Stimulated activated CD4-positive, alpha-beta T cell treated with anti-CD3 and anti-CD28 coated beads, Interleukin-4, amount 100 ng/mL, for 4 hours (primary cell): ENCODE data around the gene CTNNBIP1.

Experiments
- DNase-seq, 2 experiments: peaks; one replicate each; pipeline ENCODE4 v3.0.0-alpha.2; 2020

Gene CTNNBIP1

GRCh38 chr1:9903801-9904527, 6.1 kb downstream of the CTNNBIP1 start:
- DNase-seq = no peak

DNA sequence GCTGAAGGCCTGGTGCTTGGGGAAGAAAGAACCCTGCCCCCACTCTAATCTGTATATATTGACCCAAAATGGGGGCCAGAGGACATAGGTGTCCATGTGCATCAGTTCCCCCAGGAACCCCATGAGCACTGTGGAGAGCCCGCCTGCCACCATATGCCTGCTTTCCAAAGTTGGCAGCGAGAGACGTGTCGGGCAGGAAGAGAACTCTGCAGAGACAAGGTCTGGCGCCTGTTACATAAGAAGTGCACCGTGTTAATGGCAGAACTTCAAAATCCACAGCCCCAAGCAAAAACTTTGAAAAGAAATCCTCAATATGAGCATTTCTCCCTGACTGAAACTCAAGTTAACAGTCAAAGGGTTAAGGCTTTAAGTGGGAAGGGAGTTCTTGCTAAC, 8.0 kb downstream of the CTNNBIP1 start:
- DNase-seq = no peak

- no peak for DNase-seq
Observed at GRCh38 chr1:9901148-9902059, 8.7 kb downstream of the CTNNBIP1 start.

- DNase-seq = no peak
Observed at GRCh38 chr1:9900142-9901043, 9.7 kb downstream of the CTNNBIP1 start.

GRCh38 chr1:9894115-9894514, 16.0 kb downstream of the CTNNBIP1 start:
- DNase-seq = no peak

GRCh38 chr1:9892563-9893528, 17.2 kb downstream of the CTNNBIP1 start:
- no peak for DNase-seq

DNA sequence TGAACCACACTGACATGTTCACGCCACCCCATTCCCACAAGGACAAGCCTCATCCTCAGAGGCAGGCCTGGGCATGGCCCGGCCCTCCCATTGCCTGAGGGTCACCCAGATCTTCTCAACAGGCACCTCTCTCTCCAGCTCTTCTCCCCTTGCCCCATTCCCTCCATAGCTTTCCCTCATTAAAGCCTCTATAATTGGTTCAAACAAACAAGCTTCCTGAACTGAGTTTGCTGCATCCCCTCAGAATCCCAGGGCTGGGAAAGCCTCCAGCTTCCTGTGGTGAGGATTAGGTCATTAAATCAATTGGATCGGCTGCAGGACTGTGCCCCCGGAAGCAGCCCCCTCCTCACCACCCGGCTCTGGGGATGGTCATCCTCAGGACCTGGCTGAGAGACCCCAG, 18.9 kb downstream of the CTNNBIP1 start:
- no peak for DNase-seq

GRCh38 chr1:9890224-9890731, 19.8 kb downstream of the CTNNBIP1 start:
- DNase-seq = no peak

DNA sequence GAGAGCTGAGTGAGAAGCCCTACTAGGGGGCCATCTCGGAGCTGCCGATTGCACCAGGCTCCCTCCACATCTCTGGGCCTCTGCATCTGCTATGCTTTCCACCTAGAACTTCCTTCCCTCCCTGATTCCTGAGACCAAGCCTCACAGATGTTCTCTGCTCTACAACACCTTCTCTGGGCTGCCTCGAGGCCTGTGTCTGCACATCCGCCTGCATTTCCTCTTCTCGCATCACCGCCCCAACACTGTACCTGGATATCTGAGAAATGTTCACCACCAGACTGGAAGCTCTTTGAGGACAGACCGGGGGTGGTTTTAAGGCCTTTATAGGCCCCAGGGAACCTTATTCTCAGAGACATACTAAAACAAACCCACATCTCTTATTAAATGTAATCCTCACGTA, 20.7 kb downstream of the CTNNBIP1 start:
- DNase-seq = no peak

DNA sequence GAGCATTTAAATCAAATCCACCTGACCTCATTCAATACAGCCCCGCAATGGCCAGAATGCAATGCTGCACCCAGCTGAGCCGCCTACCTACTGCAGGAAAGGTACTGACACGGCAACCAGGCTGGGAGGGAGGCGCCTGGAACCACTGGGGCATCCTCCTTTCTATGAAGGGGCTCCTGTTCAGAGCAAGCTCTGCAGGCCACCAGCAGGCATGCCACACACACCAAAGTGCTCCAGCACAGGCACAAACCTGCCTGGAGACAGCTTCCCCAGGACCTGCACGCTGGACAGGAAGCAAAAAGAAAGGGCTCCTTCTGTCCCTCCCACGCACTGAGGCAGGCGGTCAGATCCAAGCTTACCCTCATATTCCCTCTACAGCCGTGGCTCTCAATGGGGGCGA, 21.2 kb downstream of the CTNNBIP1 start:
- no peak for DNase-seq

DNA sequence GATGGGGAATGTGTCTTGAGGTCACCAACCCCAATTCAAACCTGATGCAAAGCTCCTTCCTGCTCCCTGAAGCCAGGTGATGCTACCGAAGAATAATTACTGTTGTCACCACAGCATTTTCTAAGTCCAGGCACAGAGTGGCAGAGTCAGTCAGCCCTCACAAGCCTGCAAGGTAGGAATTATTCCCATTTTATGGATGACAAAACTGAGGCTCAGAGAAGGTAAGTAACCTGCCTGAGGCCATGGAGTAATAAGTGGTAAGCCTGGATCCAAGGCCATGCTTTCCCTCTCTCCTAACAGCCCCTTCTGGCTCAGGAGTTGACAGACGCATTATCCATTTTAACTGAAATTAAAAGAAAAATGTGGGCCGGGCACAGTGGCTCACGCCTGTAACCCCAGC, 23.0 kb downstream of the CTNNBIP1 start:
- DNase-seq = no peak

- no peak for DNase-seq
Observed at GRCh38 chr1:9886092-9886742, 23.9 kb downstream of the CTNNBIP1 start.

- DNase-seq = no peak
Observed at GRCh38 chr1:9884805-9885204, 25.3 kb downstream of the CTNNBIP1 start.

DNA sequence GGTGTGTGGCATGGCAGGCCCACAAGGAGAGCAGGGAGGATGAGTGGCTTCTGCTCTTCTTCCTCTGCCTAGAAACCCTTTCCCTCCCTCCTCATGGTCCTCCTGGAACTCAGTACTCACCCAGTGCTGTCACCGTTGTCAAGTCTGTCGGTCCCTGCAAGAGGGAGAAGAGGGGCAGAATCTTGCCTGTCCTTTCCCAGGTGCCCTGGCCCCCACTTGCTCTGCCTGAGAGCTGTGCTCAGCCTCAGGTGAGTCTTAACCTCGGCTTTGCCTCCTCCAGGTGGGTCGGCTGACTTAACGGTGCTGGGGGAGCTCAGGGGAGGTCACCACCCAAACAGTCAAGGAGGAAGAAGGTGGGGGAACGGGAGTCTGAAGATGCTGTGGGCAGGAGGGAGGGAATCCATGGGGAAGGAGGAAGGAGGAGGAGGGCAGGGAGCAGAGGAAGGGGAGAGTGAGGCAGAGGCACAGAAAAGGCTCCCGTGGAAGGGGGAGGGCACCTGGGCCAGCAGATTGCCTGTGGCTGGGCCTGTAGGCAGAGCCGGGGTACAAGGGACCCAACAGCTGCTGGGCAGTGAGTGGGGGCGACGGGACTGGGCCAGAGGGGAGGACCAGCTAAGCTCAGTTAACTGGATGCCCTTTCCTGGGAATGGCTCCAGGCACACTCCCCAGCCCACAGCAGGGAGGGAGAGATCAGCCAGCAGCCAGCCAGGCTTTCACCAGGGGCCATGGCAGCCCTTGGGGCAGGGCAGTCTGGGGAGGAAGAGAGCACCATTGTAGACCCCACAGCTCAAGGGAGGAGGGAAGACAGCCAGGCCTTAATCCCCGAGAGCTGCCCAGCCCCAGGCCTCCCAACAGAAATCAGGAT, 26.3 kb downstream of the CTNNBIP1 start:
- DNase-seq = no peak

GRCh38 chr1:9882945-9883303, 27.1 kb downstream of the CTNNBIP1 start:
- DNase-seq = no peak

DNA sequence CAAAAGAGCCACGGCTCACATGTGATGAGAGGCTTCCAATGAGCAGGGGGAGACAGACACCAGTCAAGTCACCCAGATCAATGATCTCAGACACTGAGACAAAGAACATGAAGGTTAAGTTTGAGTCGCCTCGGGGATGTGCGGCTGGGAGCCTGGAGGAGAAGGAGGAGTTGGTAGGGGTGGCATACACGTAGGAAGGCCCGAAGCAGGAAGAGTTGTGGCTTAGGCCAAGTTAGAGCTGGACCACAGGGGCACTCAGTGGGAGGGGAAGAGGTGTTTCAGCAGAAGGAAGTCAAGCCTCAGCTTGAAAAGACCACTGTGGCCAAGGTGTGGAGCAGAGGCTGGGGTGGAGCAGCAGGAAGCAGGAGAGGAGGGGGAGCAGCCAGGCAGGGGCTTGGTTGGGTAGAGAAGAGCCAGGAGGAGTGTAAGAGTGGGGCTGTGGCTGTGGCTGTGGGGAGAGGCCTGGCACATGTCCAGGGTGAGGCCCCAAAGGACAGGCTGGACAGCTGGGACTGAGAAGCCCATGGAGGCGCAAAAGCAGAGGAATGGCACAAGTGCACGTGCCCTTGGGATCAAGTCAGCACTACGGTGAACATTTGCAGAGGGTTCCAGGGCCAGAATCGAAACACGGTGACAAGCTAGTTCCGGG, 27.6 kb downstream of the CTNNBIP1 start:
- no peak for DNase-seq

DNA sequence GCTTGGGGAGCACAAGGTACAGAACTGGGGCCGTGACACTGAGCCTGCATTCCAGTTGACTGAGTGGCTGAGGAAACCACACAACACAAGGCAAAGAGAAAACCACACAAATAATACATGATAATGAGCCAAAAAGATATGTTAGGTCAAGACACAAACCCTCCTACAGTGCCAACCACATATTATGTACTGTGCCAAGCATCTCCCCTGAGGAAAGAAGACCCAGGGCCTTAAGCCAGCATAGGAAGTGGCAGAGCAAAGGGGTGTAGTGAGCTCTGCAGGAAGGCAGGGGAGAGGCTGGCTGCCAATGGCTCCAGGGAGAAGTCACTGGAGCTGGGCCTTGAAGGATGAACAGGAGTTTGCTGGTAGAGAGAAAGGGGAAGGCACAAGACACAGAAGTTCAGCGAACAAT, 28.2 kb downstream of the CTNNBIP1 start:
- no peak for DNase-seq

- no peak for DNase-seq
Observed at GRCh38 chr1:9878404-9878803, 31.7 kb downstream of the CTNNBIP1 start.

DNA sequence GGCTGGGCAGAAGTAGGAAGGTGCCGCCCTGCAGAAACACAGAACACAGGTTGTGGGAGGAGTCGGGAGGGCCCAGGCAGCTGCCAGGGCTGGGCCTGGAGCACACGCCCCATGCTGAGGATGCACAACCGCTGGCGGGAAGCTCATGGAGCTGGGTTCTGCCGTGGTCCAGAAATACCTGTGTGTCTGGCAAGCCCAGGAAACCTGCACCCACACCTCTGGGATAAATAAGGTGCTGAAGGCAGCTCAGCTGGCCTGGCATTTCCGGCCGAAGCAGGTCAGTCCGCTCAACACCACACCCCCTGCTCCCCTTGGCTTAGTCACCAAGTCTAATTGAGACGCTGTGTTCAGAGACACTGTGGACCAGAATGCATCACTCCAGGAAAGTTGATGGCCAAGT, 32.1 kb downstream of the CTNNBIP1 start:
- DNase-seq = no peak

- DNase-seq = no peak
Observed at GRCh38 chr1:9875636-9876000, 34.5 kb downstream of the CTNNBIP1 start.
